CD8-positive, alpha-beta memory T cell (primary cell): ENCODE data around the gene GINS2. TPM values are rescaled to one million over a fixed set of nuclear protein-coding genes. Genes with fewer than 3 reads are reported as not detected.
A peak's percentile ranks its signal among the peaks of the same experiment; 100 is the strongest.

Experiments used
- CTCF ChIA-PET: fragments of 350-600 bp; sonication (Branson Sonifier 250); formaldehyde crosslinking; loops from one replicate; lab custom pipeline; 2021; ENCODE audit warnings: antibody characterized with exemption; lab: Charles Lee
- POLR2A ChIA-PET: fragments of 350-600 bp; sonication (Branson Sonifier 250); formaldehyde crosslinking; loops from one replicate; lab custom pipeline; 2021; ENCODE audit warnings: antibody characterized with exemption; lab: Charles Lee
- DNase-seq, 5 donors: peaks; one replicate each; pipeline versions ENCODE4 v3.0.0 to v3.0.0-alpha.2; 2020 to 2022; ENCODE audit warnings: mixed read lengths in 1 of 5
- H3K27ac ChIP-seq: one replicate; pipeline ENCODE4 v1.7.0; 2013; ENCODE audit warnings: low read depth, mild to moderate bottlenecking, low read length, moderate library complexity
- H3K27me3 ChIP-seq: 2 replicates; pipeline ENCODE4 v1.7.0; 2013; ENCODE audit warnings: low read length, mild to moderate bottlenecking; ENCODE audit not compliant: insufficient read depth, poor library complexity, severe bottlenecking
- H3K36me3 ChIP-seq: 2 replicates; pipeline ENCODE4 v1.7.0; 2013; ENCODE audit warnings: mild to moderate bottlenecking, low read length, moderate library complexity; ENCODE audit not compliant: insufficient read depth
- H3K4me1 ChIP-seq: 2 replicates; pipeline ENCODE4 v1.7.0; 2013; ENCODE audit warnings: mild to moderate bottlenecking, low read length, moderate library complexity; ENCODE audit not compliant: insufficient read depth
- H3K4me3 ChIP-seq: 2 replicates; pipeline ENCODE4 v1.7.0; 2013; ENCODE audit warnings: mild to moderate bottlenecking, low read length
- H3K9me3 ChIP-seq: 2 replicates; pipeline ENCODE4 v1.7.0; 2013; ENCODE audit warnings: mild to moderate bottlenecking, low read length
- H3K27ac Mint-ChIP-seq, 8 donors: one replicate each; pipeline ENCODE4 v1.8.0; 2020 to 2021; ENCODE audit warnings: mixed read lengths in 8 of 8, mild to moderate bottlenecking in 6 of 8, inconsistent platforms in 3 of 8, moderate library complexity in 3 of 8
- H3K27me3 Mint-ChIP-seq, 2 donors: one replicate each; pipeline ENCODE4 v1.8.0; 2020 to 2021; ENCODE audit warnings: mixed read lengths in 2 of 2, mild to moderate bottlenecking in 1 of 2, moderate library complexity in 1 of 2
- H3K36me3 Mint-ChIP-seq, 3 donors: one replicate each; pipeline ENCODE4 v1.8.0; 2020 to 2021; ENCODE audit warnings: mixed read lengths in 3 of 3, inconsistent platforms in 1 of 3, mild to moderate bottlenecking in 1 of 3
- H3K4me1 Mint-ChIP-seq, 3 donors: one replicate each; pipeline ENCODE4 v1.8.0; 2020 to 2021; ENCODE audit warnings: mixed read lengths in 3 of 3, inconsistent platforms in 1 of 3, mild to moderate bottlenecking in 1 of 3
- H3K4me3 Mint-ChIP-seq, 7 donors: one replicate each; pipeline ENCODE4 v1.8.0; 2020 to 2021; ENCODE audit warnings: mixed read lengths in 7 of 7, mild to moderate bottlenecking in 6 of 7, moderate library complexity in 4 of 7, inconsistent platforms in 2 of 7
- H3K9me3 Mint-ChIP-seq, 5 donors: one replicate each; pipeline ENCODE4 v1.8.0; 2020 to 2022; ENCODE audit warnings: mixed read lengths in 5 of 5, mild to moderate bottlenecking in 3 of 5, moderate library complexity in 2 of 5, inconsistent platforms in 1 of 5
- polyA plus RNA-seq: library from polyadenylated mRNA; unstranded; fragments of 300-500 nt; fragmentation: Illumina TruSeq; gene quantifications from one replicate; pipeline ENCODE4 v1.2.3, GENCODE V29; 2021
- total RNA-seq, 2 experiments: library from RNA; stranded (reverse); gene quantifications; one replicate each; pipeline ENCODE4 v1.2.3, GENCODE V29; 2021

Gene GINS2
- total and polyA plus RNA-seq, 3 experiments from 2014 or later = 0.09 to 68.7 (median 68.6) TPM

GRCh38 chr16:85712801-85713200, 24.0 kb upstream of the GINS2 start:
- peaks cover 2 to 12% (median 4%) of the 10 kb centered on the region in 3 donors for H3K36me3 Mint-ChIP-seq
- peaks cover 4 to 12% (median 6%) of the 10 kb centered on the region in 3 donors for H3K4me1 Mint-ChIP-seq
- Histone ChIP-seq H3K4me1 (peaks cover 7% of the 10 kb centered on the region), H3K27me3 (no peaks in the 10 kb centered on the region), H3K36me3 (no peaks in the 10 kb centered on the region), H3K27ac (no peak overlapping the region), H3K4me3 (no peak overlapping the region), H3K9me3 (no peaks in the 10 kb centered on the region)
- DNase-seq = no peak
- H3K27ac Mint-ChIP-seq = peak overlapping the region in 1 of 8 donors; percentile 24
- H3K9me3 Mint-ChIP-seq = peaks cover 0 to 3% (median 3%) of the 10 kb centered on the region in 5 donors
- H3K27me3 Mint-ChIP-seq = peaks cover 5 to 6% of the 10 kb centered on the region in 2 donors
- ChIA-PET CTCF (no interaction called here), POLR2A (no interaction called here)
- H3K4me3 Mint-ChIP-seq = no peak overlapping the region

DNA sequence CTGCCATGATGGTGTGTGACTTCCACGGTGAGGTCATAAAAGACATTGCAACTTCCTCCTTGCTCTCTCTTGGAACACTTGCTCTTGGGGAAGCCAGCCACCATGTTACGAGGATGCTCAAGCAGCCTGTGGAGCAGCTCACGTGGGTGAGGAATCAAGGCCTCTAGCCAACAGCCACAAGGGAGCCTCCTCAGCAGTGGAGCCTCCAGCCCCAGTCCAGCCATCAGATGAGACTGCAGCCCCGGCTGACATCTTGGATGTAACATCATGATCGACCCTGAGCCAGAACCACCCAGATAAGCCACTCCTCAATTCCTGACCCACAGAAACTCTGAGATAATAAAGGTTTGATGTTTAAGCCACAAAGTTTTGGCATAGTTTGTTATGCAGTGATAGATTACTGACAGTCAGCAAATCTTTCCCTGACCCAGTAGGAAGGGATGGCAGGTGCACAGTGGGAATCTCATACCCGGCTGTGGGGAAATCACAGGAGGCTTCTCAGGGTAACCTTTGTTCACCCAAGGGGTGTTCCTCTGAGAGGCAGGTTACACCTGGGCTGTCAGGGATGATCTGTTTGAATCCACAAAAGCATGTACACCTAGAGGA, 23.3 kb upstream of the GINS2 start:
- POLR2A ChIA-PET = no interaction called here
- peak overlapping the region in 1 of 8 donors; percentile 33 for H3K27ac Mint-ChIP-seq
- H3K4me3 Mint-ChIP-seq = no peak overlapping the region
- Histone ChIP-seq H3K4me3 (no peak overlapping the region), H3K4me1 (peaks cover 7% of the 10 kb centered on the region), H3K27ac (no peak overlapping the region), H3K36me3 (no peaks in the 10 kb centered on the region), H3K27me3 (no peaks in the 10 kb centered on the region), H3K9me3 (no peaks in the 10 kb centered on the region)
- CTCF ChIA-PET = no interaction called here
- peaks cover 5% of the 10 kb centered on the region in 2 donors for H3K27me3 Mint-ChIP-seq
- peaks cover 4 to 10% (median 4%) of the 10 kb centered on the region in 3 donors for H3K4me1 Mint-ChIP-seq
- DNase-seq = no peak
- H3K36me3 Mint-ChIP-seq = peaks cover 2 to 12% (median 4%) of the 10 kb centered on the region in 3 donors
- H3K9me3 Mint-ChIP-seq = peaks cover 0 to 3% (median 3%) of the 10 kb centered on the region in 5 donors

- H3K27me3 ChIP-seq = no peaks in the 10 kb centered on the region
- no peaks in the 10 kb centered on the region for H3K9me3 ChIP-seq
- DNase-seq = no peak
- peaks cover 4 to 8% (median 4%) of the 10 kb centered on the region in 3 donors for H3K4me1 Mint-ChIP-seq
- H3K27ac ChIP-seq = no peak overlapping the region
- peaks cover 3% of the 10 kb centered on the region for H3K4me1 ChIP-seq
- H3K9me3 Mint-ChIP-seq = peaks cover 0 to 3% (median 3%) of the 10 kb centered on the region in 5 donors
- no peak overlapping the region for H3K4me3 Mint-ChIP-seq
- POLR2A ChIA-PET = no interaction called here
- peak overlapping the region in 1 of 8 donors; percentile 70 for H3K27ac Mint-ChIP-seq
- H3K4me3 ChIP-seq = no peak overlapping the region
- CTCF ChIA-PET = no interaction called here
- H3K36me3 ChIP-seq = no peaks in the 10 kb centered on the region
- peaks cover 2 to 14% (median 4%) of the 10 kb centered on the region in 3 donors for H3K36me3 Mint-ChIP-seq
- peaks cover 5 to 6% of the 10 kb centered on the region in 2 donors for H3K27me3 Mint-ChIP-seq
Observed at GRCh38 chr16:85710732-85711131, 22.0 kb upstream of the GINS2 start.

- ChIA-PET POLR2A (no interaction called here), CTCF (no interaction called here)
- H3K36me3 ChIP-seq = no peaks in the 10 kb centered on the region
- H3K27me3 ChIP-seq = no peaks in the 10 kb centered on the region
- no peak overlapping the region for H3K4me3 ChIP-seq
- Mint-ChIP-seq H3K9me3 (peaks cover 0 to 3% (median 3%) of the 10 kb centered on the region in 5 donors), H3K36me3 (peaks cover 2 to 14% (median 4%) of the 10 kb centered on the region in 3 donors), H3K4me3 (no peak overlapping the region), H3K27me3 (peaks cover 0 to 5% of the 10 kb centered on the region in 2 donors), H3K27ac (no peak overlapping the region), H3K4me1 (peaks cover 0 to under 1% (median 0%) of the 10 kb centered on the region in 3 donors)
- no peaks in the 10 kb centered on the region for H3K9me3 ChIP-seq
- no peak for DNase-seq
- H3K4me1 ChIP-seq = no peaks in the 10 kb centered on the region
- no peak overlapping the region for H3K27ac ChIP-seq
Observed at GRCh38 chr16:85709766-85710585, 21.2 kb upstream of the GINS2 start.

DNA sequence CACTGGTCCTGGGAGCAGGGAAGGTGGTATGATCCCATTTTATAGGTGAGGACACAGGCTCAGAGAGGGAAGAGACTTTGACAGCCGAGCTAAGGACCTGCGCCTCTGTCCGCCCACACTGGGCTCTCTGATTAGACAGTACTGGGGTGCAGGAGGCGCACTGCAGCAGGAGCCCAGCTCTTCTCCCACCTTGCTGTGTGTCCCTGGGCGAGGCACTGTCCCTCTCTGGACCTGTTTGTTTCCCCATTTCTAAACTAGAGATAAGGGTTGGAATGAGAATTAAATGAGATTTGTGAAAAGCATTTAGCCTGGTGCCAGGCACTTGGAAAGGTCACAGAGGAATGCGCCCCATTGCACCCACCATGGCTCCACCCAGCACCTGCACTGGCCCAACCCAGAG, 19.6 kb upstream of the GINS2 start:
- H3K27ac ChIP-seq = no peak overlapping the region
- ChIA-PET CTCF (interaction anchor here (1.5 kb wide), 1 partner anchor 9 kb away, joined by 4 read pairs; no protein-coding TSS in a partner anchor), POLR2A (no interaction called here)
- no peaks in the 10 kb centered on the region for H3K9me3 ChIP-seq
- peaks cover 0 to 3% (median 3%) of the 10 kb centered on the region in 5 donors for H3K9me3 Mint-ChIP-seq
- no peak for DNase-seq
- H3K4me1 Mint-ChIP-seq = no peaks in the 10 kb centered on the region
- peaks cover 0 to 5% of the 10 kb centered on the region in 2 donors for H3K27me3 Mint-ChIP-seq
- H3K36me3 Mint-ChIP-seq = peaks cover 2 to 12% (median 4%) of the 10 kb centered on the region in 3 donors
- H3K27me3 ChIP-seq = no peaks in the 10 kb centered on the region
- H3K4me3 ChIP-seq = no peak overlapping the region
- no peaks in the 10 kb centered on the region for H3K4me1 ChIP-seq
- no peaks in the 10 kb centered on the region for H3K36me3 ChIP-seq
- no peak overlapping the region for H3K27ac Mint-ChIP-seq
- H3K4me3 Mint-ChIP-seq = no peak overlapping the region

DNA sequence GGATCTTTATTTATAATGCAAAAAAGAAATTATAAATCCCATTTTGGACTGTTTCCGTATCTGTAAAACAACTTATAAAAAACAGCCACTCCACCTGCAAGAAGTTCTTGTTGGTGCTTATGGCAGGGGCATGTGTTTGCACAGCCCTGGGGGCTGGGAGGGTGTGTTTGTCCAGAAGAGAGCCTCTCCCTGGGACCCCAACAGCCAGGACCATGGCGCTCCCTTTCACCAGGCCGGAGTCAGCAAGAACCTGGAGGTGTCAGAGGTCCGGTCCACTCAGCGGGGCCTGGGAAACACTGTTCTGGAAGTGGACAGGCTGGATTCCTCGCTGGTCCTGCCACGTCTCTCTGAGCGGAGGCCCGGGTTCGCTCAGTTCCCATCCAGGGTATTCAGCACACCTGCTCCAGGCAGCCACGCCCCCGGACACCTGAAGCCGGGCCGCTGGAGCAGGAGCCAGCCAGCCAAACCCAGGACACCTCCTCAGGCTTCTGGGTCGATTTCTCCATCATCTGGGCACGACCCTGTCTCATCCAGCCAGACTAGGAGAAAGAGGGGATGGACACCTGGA, 18.9 kb upstream of the GINS2 start:
- Histone ChIP-seq H3K4me1 (no peaks in the 10 kb centered on the region), H3K4me3 (no peak overlapping the region), H3K9me3 (no peaks in the 10 kb centered on the region), H3K36me3 (no peaks in the 10 kb centered on the region), H3K27ac (no peak overlapping the region), H3K27me3 (no peaks in the 10 kb centered on the region)
- Mint-ChIP-seq H3K36me3 (peaks cover 2 to 10% (median 4%) of the 10 kb centered on the region in 3 donors), H3K4me3 (no peak overlapping the region), H3K9me3 (peaks cover 0 to 3% (median 3%) of the 10 kb centered on the region in 5 donors), H3K27me3 (peaks cover 0 to 5% of the 10 kb centered on the region in 2 donors), H3K27ac (no peak overlapping the region), H3K4me1 (no peaks in the 10 kb centered on the region)
- no peak for DNase-seq
- CTCF ChIA-PET = no interaction called here
- POLR2A ChIA-PET = no interaction called here

DNA sequence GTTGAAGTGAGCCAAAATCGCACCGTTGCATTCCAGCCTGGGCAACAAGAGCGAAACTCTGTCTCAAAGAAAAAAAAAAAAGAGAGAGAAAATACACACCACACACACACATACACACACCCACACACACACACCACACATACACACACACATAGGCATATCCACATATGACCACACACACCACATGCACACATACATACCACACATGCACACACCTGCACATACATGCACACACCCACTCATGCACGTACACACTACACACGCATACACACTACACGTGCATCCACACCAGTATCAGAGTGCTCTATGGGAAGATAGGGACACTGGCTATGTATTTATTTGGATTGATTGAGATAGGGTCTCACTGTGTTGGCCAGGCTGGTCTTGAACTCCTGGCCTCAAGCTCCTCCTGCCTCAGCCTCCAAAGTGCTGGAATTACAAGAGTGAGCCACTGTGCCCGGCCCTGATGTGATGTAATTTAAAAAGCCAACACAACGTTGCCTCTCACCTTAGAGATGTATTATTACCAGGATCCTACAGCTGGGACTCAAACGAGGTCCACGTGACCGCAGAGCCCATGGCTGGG, 17.8 kb upstream of the GINS2 start:
- H3K4me3 ChIP-seq = no peak overlapping the region
- ChIA-PET CTCF (interaction anchor here (1.7 kb wide), 1 partner anchor 9 kb away, joined by 4 read pairs; no protein-coding TSS in a partner anchor), POLR2A (interaction anchor here (0.7 kb wide), 1 partner anchor 37 kb away, joined by 5 read pairs; no protein-coding TSS in a partner anchor)
- Mint-ChIP-seq H3K27ac (no peak overlapping the region), H3K4me1 (no peaks in the 10 kb centered on the region), H3K27me3 (peaks cover 0 to 3% of the 10 kb centered on the region in 2 donors), H3K36me3 (peaks cover 0 to 5% (median 0%) of the 10 kb centered on the region in 3 donors), H3K9me3 (no peaks in the 10 kb centered on the region), H3K4me3 (no peak overlapping the region)
- DNase-seq = no peak
- H3K4me1 ChIP-seq = no peaks in the 10 kb centered on the region
- H3K9me3 ChIP-seq = no peaks in the 10 kb centered on the region
- no peaks in the 10 kb centered on the region for H3K27me3 ChIP-seq
- no peak overlapping the region for H3K27ac ChIP-seq
- H3K36me3 ChIP-seq = no peaks in the 10 kb centered on the region
